RWPE2 (cell line): ENCODE measurements around the gene TUBGCP3.

Source experiments
- ATAC-seq: fragments of 200-7000 bp; cut with Tn5 transposase; 3 replicates; pipeline ENCODE4 v1.9.1; 2021; ENCODE audit warnings: low read depth
- DNase-seq: peaks from one replicate; pipeline ENCODE4 v3.0.0-alpha.2; 2020; ENCODE audit warnings: low spot score
- H3K27ac ChIP-seq: fragments of 450-650 bp; 2 replicates; pipeline ENCODE4 v1.5.1; 2017; ENCODE audit warnings: mild to moderate bottlenecking; ENCODE audit not compliant: poor library complexity, severe bottlenecking
- H3K27me3 ChIP-seq: fragments of 250-450 bp; sonication (Bioruptor Pico); 2 replicates; pipeline ENCODE4 v1.5.1; 2021; ENCODE audit warnings: mild to moderate bottlenecking, moderate library complexity; ENCODE audit not compliant: insufficient read depth, poor library complexity, severe bottlenecking
- H3K36me3 ChIP-seq: fragments of 250-450 bp; sonication (Bioruptor Pico); 2 replicates; pipeline ENCODE4 v1.5.1; 2020; ENCODE audit warnings: low read depth, mild to moderate bottlenecking, moderate library complexity
- H3K4me1 ChIP-seq: fragments of 250-450 bp; sonication (Bioruptor Pico); 2 replicates; pipeline ENCODE4 v1.5.1; 2021; ENCODE audit warnings: mild to moderate bottlenecking, moderate library complexity; ENCODE audit not compliant: insufficient read depth, poor library complexity, severe bottlenecking
- H3K4me3 ChIP-seq: fragments of 250-450 bp; sonication (Bioruptor Pico); 2 replicates; pipeline ENCODE4 v1.5.1; 2021; ENCODE audit warnings: mild to moderate bottlenecking, moderate library complexity; ENCODE audit not compliant: severe bottlenecking
- H3K9me3 ChIP-seq: fragments of 250-450 bp; sonication (Bioruptor Pico); 2 replicates; pipeline ENCODE4 v1.5.1; 2021; ENCODE audit warnings: mild to moderate bottlenecking, moderate library complexity; ENCODE audit not compliant: severe bottlenecking
- TF ChIP-seq, protein P1 (sequence below): fragments of 450-650 bp; IDR thresholded peaks from one replicate; pipeline ENCODE4 v1.5.1; 2017; ENCODE audit warnings: mild to moderate bottlenecking, moderate library complexity; ENCODE audit not compliant: poor library complexity, severe bottlenecking

TUBGCP3 gene

DNA sequence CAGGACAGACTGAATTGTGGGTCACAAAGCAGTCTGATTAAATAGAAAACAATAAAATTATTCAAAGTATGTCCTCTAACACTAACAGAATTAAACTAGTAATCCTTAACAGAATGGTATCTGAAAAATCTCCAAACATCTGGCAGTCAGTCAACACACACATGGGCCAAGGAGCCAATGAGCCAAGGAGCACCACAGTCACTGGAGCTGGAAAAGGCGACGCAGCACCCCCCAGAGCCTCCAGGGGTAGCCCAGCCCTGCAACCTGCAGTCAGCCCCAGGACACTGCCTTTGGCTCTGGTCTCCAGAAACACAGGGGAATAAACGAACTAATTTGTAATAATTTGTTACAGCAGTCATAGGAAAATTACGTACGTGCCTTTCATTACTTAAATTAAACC, 12.3 kb downstream of the TUBGCP3 start:
- TF ChIP-seq, protein P1, sequence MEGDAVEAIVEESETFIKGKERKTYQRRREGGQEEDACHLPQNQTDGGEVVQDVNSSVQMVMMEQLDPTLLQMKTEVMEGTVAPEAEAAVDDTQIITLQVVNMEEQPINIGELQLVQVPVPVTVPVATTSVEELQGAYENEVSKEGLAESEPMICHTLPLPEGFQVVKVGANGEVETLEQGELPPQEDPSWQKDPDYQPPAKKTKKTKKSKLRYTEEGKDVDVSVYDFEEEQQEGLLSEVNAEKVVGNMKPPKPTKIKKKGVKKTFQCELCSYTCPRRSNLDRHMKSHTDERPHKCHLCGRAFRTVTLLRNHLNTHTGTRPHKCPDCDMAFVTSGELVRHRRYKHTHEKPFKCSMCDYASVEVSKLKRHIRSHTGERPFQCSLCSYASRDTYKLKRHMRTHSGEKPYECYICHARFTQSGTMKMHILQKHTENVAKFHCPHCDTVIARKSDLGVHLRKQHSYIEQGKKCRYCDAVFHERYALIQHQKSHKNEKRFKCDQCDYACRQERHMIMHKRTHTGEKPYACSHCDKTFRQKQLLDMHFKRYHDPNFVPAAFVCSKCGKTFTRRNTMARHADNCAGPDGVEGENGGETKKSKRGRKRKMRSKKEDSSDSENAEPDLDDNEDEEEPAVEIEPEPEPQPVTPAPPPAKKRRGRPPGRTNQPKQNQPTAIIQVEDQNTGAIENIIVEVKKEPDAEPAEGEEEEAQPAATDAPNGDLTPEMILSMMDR = no peak
- Histone ChIP-seq H3K4me1 (no peaks in the 10 kb centered on the region), H3K27me3 (no peaks in the 10 kb centered on the region), H3K9me3 (no peaks in the 10 kb centered on the region), H3K4me3 (no peak overlapping the region), H3K27ac (no peak overlapping the region), H3K36me3 (no peaks in the 10 kb centered on the region)
- no peak for ATAC-seq
- no peak for DNase-seq

DNA sequence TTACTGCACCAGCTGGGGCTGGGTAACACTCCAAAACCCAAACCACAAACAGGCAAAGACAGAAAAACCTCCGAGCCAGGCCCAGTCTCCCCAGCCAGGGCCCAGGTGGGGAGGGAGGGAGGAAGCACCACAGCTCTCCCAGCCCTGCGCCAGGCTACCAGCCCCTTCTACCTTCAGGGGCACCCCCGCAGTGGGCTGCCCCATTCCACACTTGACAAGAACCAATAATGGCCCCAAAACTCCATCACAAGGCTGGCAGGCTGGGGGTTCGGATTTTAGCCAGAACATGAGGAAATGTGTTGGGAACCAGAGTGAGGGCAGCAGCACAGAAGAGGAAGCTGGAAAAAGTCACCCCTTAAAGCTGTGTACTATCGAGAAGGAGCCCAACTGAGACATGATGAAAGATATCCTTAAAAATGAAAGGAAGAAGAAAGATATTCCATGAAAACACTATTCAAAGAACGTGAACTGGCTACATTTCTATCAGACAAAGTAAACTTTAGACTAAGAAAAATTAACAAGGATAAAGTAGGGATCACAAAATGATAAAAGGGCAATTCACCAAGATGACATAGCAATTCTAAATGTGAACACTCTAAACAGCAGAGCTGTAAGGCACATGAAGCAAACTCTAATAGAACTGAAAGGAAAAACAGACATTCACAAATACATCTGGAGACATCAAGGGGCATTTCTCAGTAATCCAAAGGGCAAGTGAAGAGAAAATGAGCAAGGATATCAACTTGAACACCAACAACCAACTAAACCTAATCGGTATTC, 12.9 kb downstream of the TUBGCP3 start:
- no peak for DNase-seq
- no peak overlapping the region for H3K27ac ChIP-seq

DNA sequence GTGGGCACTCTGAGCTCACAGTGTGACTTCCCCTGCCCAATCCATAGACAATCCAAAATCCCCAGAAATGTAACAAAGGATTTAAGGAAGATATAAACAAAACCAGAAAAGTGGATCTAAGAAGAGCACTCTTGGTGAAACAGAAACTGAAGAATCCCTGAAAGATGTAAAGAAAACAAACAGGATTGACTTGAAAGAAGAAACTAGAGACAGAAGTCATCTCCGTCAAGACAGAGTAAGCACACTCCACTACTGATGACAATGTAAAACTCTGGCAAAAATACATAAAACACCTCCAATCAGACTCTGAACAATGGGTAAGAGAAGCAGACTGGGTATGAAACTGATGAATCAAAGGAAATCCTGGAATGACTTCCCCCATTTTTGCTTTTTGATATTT, 13.5 kb downstream of the TUBGCP3 start:
- Histone ChIP-seq H3K4me3 (no peak overlapping the region), H3K27ac (no peak overlapping the region), H3K27me3 (no peaks in the 10 kb centered on the region), H3K36me3 (peaks cover under 1% of the 10 kb centered on the region; the same call in 1 of the 2 replicates), H3K4me1 (no peaks in the 10 kb centered on the region), H3K9me3 (no peaks in the 10 kb centered on the region)
- ATAC-seq (no peak), DNase-seq (no peak)
- TF ChIP-seq, protein P1 = no peak

More for the DNA sequence above, 12.9 kb downstream of the TUBGCP3 start:
- Histone ChIP-seq H3K27me3 (no peaks in the 10 kb centered on the region), H3K4me3 (no peak overlapping the region), H3K9me3 (no peaks in the 10 kb centered on the region), H3K36me3 (no peaks in the 10 kb centered on the region), H3K4me1 (no peaks in the 10 kb centered on the region)
- TF ChIP-seq, protein P1 = no peak
- ATAC-seq = no peak

DNA sequence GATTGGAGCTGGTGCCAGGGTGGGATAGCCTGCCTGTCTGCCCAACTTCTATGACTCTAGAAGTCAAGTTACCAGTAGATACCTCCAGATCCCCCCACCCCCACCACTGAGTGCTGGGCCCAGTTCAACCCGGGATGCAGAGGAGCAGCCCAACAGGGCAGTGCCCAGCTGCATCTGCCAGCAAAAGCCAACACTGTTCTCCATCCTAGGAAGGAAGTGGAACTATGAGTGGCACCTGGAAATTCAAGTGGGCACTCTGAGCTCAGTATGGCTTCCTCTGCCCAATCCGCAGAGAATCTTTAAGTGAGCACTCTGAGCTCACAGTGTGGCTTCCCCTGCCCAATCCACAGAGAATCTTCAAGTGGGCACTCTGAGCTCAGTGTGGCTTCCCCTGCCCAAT, 14.2 kb downstream of the TUBGCP3 start:
- DNase-seq (no peak), ATAC-seq (no peak)
- H3K4me3 ChIP-seq = no peak overlapping the region
- no peaks in the 10 kb centered on the region for H3K4me1 ChIP-seq
- no peaks in the 10 kb centered on the region for H3K27me3 ChIP-seq
- H3K27ac ChIP-seq = no peak overlapping the region
- TF ChIP-seq, protein P1 = no peak
- no peaks in the 10 kb centered on the region for H3K9me3 ChIP-seq
- peaks cover 8% of the 10 kb centered on the region for H3K36me3 ChIP-seq

DNA sequence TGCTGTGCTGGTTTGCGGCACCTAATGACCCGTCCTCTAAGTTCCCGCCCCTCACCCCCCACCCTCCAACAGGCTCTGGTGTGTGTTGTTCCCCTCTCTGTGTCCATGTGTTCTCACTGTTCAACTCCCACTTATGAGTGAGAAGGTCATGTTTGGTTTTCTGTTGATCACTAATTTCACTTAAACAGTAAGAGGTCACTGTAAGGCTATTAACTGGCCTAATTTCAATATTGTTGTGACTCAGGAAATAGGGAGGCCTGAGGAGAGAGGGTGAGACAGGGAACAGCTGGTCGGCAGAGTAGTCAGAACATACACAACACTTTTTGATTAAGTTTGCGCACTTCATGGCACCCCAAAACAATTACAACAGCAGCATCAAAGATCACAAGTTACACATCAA, 15.6 kb downstream of the TUBGCP3 start:
- H3K4me3 ChIP-seq = no peak overlapping the region
- no peaks in the 10 kb centered on the region for H3K4me1 ChIP-seq
- no peaks in the 10 kb centered on the region for H3K27me3 ChIP-seq
- no peak for DNase-seq
- no peaks in the 10 kb centered on the region for H3K9me3 ChIP-seq
- H3K27ac ChIP-seq = no peak overlapping the region
- peaks cover 14% of the 10 kb centered on the region for H3K36me3 ChIP-seq
- TF ChIP-seq, protein P1 = no peak
- ATAC-seq = no peak
